CD1c-positive myeloid dendritic cell (primary cell): ENCODE data around the gene SSTR4.

Experiments
- DNase-seq: peaks from one replicate; pipeline ENCODE4 v3.0.0-alpha.2; 2016; ENCODE audit errors: extremely low spot score

SSTR4 gene

DNA sequence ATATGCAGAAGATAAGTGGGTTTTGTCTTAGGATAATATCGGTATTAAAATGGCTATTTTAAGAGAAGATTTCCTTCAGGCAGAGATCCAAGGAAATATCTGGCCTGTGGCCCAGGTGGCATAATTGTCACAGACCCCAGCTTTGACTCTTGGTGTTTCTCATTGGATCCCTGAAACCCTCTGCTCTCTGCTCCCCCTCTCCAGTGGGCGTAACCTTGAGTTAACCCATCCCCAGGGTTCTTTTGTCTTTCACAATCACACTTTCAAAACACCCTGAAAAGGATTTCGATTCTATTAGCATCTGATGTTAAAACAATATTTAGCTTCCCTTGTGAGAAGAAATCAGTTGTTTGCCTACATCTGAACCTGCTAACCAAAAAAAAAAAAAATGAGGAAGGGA, 7.2 kb downstream of the SSTR4 start:
- DNase-seq, result no peak

DNA sequence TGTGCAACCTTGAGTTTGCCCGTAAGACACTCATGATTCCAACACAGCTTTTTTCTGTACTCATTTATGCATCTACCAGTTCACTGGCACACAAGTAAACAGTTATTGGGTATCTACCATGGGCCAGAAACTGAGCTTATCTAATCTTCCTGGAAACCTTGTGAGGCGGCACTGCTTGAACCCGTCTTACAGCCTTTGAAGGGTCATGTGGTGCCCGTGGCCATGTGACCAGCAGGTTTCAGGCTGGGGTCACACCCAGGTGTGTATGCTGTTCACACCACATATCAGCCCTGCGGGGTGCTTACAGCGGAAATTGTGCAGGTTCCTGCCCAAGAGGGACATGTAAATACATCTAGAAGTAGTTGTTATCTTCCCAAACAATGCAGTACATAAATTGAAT, 8.3 kb downstream of the SSTR4 start:
- no peak for DNase-seq

DNA sequence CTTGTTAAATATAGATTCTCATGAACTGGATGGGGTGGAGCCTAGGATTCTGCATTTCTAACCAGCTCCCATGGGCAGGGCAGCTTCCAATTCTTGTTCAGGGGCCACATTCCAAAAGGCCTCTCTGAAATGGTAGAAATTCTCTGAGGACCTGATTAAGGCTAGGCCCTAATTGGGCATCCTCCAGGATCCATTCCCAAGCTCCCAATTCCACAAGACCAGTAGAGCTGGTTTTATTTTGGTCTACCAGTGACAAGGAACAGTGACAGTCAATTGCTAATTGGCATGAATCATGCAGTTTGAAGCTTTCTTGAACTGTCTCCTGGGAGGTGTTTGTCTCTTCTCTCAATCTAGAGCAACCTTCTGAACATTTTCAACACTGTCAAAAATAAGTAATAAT, 11.3 kb downstream of the SSTR4 start:
- DNase-seq, result no peak

DNA sequence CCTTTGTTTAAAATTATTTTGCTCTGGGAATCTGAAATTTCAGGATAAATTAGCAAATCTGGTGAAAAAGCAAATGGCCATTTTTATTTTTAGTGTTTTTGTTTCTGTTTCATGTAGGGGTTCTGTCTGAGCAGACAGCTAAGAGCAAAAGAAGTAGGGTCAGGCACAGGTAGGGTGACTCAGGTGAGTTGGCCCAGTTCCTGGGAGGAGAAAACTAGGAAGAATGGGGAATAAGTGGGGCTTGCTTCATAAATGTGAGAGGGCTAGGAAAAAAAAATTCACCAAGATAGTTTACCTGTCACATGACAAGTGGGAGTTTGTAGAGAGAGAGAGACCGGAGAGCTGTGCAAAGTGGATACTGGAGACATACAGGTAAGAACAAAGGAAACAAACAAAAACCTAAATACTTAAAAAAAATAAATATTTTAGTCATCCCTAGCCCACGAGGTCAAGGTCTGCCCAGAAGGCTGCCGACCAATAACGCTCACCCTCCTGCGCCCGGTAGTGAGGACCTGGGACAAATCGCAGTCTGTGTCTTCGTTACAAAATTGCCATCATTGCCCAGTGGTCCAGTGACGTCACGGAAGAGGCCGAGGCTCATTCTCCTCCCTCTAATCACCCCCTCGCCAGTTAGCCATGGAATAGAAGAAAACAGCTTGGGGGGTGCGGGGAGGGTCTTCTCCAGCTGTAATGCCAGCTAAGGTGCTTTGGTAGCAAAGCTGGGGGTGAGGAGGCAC, 12.1 kb downstream of the SSTR4 start:
- no peak for DNase-seq

DNA sequence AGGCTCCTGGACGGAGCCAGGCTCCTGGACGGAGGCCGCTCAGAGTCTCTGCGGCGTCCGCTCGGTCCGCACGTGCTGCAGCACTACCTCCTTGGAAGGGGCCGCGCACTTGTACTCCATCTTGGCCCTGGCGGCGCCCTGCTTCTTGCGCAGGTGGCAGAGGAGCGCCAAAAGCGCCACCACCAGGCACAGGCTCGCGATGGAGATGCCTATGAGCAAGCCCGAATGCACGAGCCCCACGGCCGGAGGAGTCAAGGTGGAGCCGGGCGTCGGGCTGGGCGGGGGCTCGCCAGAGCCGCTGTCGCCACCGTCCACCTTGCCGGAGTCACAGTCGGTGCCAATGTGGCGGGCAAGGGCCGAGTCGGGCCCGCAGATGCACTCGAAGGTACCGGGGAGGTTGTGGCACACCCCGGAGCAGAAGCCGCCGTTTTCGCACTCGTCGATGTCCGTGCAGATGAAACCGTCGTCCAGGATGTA, 12.7 kb downstream of the SSTR4 start:
- no peak for DNase-seq

DNA sequence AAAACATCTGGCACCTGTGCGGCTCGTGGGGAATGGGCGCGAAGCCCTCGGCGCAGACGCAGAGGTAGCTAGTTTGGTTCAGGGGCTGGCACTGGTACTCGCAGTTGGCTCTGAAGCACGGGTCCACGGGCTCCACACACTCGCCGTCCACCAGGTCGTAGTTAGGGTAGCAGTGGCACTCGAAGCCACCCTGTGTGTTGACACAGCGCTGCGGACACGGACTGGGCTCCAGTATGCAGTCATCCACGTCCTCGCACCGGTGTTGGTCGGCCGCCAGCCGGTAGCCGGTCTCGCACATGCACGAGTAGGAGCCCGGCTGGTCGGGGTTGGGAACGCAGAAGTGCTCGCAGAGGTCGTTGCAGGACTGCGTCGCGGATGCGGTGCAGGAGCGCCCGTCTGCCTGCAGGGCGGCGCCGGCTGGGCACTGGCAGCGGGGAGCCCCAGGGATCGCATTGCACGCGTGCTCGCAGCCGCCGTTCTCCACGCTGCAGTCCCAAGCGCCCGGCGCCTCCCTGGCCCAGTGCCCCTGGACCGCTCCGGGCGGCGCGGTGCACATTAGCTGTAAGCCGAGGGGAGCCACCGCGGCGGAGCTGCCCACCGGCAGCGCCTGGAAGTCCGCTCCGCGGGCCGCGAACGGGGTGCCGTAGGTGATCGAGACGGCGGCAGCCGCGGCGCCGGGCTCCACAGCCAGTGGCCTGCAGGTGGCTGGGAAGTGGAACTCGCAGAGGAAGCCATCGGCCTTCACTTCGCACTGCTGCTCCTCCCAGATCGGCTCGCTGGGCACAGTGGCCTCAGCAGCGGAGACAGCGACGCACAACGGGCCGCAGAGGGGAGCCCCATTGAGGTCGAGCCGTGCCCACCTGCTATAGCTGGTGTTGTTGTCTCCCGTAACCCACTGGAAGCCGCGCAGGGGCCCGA, 13.4 kb downstream of the SSTR4 start:
- peak; percentile 69 for DNase-seq

DNA sequence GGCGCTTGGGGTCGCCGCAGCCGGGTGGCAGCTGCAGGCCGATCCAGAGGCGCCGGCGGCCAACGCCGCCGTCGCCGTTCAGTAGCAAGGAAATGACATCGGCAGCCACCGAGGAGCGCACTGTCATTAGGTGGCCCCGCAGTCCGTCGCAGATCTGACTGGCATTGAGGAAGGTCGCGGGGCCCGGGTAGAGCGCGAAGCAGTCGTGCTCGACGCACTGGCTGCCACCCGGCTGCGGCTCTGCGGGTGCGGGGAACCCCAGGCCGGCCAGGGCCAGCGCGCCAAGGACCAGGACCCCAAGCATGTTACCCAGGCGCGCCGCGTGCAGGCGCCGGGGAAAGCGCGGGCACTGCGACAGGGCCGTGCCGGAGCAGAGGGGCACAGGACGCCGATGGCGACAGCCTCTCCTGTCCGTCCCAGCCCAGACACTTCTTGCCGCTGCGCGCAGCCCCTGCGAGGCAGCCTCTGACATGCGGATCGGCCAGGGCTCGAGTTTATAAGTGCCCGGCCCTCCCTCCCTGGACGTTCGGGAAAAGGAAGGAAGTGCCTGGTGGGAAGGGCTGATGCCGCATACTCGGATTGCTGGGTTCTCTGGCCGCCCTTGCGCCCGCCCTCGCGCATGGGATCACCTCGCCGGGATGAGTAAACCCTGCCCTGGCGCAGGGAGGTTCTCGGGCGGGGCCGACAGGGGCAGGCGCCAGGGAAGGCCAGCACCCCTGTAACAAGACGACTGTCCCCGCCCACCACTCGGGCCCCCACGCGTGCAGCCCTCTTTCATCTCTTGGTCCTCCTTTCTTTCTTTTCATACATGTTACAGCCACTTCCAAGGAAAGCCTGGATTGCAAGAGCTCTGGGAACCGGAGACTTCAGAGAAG, 14.3 kb downstream of the SSTR4 start, which contains the start of gene THBD:
Gene THBD (minus strand): TSS at position 472 of the 875 bp plus-strand sequence. CDS start 168 bp downstream, at position 304.
- peak; percentile 85 for DNase-seq

DNA sequence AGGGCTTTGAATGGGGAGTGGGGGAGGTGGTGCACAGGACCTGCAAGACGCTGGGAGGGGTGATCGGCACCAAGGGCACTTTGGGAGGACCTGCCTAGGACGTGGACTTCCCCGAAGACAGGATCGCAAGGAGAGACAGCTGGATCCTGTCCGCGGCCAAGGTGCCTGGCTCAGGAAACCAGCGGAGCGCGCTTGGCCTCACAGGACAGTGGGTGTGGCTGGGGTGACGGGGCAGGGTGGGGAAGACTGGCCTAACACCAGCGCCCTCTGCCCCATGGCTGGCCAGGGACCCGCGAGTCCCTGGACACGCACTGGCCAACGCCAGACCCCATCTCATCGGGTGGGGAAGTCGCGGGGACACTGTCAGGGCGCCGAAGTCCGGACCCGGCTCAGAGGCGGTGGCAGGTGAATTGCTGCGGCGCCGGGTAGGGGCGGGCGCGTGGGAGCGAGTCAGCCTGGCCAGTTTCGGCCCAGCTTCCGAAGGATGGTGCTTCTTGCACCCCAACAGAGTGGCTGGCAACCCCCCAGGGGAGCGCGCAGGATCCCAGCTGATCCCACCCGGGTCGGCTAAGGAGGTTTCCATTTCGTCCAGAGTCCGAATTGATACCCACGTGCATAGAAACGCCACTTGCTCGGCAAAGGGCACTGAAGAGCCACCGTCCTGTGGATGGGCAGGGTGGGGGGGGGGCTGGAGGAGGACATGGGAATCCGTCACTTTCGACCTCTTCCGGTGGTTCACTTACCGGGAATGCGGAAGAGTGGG, 15.1 kb downstream of the SSTR4 start:
- DNase-seq, result peak; percentile 56

DNA sequence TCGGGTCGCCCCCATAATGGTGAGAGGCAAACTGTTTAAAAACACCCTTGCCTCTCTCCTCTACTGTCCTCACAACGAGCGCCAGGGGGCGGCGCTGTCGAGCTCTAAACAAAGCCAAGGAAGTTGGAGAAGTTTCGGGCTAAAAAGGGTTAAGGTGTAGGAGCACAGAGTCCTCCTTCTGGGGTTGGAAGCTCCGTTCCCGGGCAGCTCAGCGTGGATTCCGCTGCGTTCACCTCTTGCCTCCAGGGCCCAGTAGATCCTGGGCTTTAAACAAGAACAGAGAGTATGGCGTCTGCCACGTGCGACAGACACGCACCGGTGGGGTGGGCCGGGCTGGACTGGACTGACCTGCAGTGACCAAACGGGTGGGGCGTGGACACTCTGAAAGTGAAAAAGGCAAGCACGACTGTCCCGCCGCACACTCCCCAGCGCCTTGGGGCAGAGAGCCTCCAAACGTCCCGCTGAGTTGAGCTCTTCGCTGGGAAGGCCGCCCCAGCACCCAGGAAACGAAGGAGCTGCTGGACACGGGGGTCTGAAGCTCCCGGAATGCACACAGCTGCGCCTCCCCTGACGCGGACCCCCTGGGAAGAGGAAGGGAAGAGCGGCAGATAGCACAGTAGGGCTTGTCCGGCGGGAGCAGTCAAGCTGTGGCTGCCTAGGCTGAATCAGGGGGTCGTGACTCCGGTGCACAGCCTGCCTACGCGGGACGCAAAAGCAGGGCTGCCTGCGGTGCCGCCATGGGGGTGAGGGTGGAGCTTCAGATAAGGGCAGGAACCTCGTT, 15.9 kb downstream of the SSTR4 start:
- peak; percentile 92 for DNase-seq

DNA sequence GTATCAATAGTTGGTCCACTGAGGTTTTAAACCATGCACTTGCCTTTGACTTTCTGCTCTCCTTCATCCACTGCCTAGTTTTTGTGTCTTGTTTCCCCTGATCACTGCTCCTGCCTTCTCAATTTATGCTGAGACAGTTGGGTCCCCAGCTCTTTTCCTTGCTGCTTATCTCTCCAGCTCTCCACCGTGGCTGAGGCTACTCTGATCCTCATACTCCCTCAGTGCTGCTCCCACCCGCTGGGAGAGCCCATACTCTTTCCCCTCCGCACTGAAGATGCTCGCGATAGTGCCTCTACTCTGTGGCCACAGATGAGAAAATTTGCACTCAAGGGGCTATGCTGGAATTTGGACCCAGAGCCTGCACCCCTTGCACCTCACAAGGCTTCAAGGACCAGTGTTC, 17.8 kb downstream of the SSTR4 start:
- DNase-seq, result no peak

DNA sequence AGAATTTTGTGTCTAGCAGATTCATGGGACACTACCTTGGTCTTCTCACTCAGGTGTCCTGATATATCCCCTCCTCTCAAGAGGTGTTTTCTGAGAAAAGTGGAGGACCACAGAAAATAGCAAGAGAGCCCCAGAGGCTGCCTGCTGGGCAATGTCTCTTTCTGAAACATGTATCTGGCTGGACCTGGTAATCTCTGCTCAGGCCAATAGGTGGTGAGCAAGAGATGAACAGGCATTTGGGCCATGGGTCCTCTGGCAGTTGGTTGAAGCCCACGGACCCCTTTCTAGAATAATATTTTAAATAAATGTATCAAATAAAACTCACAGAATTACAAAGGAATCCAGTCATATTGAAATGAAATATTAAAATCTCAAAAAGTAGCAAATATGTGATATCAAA, 23.1 kb downstream of the SSTR4 start:
- DNase-seq, result no peak

DNA sequence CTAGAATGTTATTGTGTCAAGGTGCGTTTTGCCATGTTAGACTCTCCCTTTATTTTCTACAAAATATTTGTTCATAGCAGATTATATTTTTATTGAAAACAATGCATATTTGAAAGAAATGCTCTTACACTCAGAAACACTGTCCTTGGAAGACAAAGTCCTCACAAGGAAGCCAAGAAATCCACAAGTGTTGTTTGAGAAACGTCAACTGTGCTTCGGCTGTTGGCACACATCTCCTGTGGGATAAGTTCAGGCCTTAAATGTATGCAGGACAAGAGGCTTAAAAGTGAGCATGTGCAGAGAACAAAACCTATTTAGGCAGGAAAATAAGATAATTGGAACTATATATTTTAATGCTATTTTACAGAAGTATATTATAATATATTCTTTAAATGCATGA, 23.9 kb downstream of the SSTR4 start:
- no peak for DNase-seq

DNA sequence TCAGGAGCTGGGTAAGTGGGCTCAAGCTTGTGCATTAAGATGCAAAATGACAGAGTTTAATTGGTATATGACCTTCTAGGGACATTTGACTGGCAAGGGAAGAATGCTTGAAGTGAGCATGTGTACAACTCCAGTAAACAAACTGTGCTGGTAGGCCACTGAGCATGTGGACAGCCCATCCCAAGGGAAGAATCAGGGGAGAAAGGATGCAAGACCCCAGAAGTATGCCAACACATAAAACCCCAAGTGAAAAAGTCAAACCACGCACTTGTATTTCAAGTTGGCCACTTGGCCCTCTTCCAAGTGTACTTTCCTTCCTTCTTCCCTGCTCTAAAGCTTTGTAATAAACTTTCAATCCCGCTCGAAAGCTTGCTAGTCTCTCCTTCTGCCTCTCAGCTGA, 24.7 kb downstream of the SSTR4 start:
- DNase-seq, result peak; percentile 28

DNA sequence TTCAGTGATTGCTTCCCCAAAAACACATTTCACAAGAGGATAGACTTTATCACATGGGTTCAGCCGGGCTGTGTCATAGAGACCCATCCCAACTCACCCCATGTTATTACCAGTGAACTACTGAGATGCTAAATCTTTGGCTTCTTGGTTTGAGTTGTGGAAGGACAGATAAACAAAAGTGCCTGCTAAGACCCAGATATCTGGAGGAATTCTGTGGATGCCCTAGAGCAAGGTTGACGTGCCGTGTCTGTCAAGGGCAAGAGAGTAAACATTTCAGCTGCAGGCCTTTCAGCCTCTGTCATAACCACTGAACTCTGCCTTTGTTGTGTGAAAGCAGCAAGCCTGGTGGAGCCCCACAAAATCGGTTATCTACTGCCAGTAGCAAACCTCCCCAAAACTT, 25.5 kb downstream of the SSTR4 start:
- DNase-seq, result no peak

DNA sequence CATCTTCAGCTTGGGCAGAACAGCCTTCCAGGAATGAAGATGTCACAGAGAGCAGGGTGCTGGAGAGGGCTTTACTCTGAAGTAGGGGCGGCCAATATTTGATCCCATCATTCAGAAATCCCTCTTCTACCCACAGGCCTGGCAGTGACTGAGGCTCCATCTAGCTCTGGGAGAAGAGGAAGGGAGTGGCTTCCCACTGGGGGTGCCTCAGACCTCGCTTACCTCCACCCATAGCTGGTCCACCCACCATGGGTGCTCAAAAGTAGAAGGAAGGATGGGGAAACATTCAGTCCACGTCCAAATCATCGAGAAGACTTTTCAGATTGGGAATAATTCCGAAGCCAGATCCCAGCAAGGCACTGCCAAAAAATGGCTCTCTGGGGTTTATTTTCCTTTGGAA, 26.1 kb downstream of the SSTR4 start:
- no peak for DNase-seq

DNA sequence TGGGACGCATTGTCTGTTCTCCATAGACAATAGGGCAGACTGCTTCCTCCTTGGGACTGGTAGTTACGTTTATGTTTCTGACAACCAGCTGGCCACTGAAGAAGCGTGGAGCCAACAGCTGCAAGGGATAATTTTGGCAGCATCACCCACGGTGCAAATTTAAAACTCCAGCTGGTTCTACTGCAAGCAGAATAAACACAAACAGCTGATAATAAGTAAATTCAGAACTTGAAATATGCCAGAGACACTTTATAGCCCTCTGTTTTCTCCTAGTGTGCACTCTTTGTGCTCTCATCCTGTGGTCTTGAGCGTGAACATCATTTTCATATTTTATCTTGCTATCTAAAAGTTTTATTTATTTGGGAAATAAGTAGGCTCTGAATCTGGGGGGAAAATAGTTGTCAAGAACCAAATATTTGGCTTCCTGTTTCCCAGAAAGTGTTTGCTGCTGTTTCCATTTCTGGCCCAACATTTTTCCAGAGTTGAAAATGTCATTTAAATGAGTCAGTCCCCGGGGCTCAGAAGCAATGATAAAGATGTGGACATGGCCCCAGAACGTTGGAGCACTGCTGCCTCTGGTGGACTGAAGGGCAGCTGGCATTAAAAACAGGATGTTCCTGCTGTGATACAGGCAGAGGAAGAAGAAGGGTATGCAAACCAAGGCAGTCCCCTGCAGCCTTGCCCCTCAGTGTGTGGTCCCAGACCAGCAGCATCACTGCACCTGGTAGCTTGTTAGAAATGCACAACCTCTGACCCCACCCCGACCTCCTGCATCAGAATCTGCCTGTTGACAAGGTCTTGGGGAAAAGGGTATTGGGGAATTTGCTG, 26.8 kb downstream of the SSTR4 start:
- peak; percentile 42 for DNase-seq

DNA sequence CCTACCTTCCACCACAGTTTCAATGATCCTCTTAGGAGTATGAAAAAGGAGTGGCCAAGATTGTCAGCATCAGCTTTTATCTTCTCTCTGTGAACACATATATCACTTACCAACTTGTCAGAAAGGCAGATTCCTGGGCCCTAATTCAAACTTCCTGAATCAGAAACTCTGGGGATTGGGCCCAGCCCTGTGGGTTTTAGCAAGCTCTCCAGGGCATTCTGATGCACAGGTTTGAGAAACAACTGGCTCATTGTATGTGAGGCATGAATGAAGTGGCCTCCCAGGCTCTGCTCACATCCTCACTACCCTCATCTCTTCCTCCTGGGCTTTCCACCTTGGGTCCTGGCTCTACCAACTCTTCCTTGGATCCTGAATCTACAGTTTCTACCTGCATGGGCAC, 27.5 kb downstream of the SSTR4 start:
- DNase-seq, result no peak

DNA sequence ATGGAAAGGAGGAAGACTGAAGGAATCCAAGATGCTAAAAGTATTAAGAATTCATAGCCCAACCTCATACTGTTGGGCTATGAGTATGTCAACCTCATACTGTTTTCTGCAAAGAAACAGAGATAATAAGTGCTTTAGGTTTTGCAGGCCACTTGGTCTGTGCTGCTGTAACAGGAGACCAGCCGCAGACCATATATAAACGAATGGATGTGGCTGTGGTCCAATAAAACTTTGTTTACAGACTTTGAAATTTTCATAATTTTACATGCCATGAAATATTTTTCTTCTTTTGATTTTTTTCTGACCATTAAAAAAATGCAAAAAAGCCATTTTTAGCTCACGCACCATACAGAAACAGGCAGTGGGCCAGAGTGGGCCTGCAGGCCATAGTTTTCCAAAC, 28.1 kb downstream of the SSTR4 start:
- no peak for DNase-seq

DNA sequence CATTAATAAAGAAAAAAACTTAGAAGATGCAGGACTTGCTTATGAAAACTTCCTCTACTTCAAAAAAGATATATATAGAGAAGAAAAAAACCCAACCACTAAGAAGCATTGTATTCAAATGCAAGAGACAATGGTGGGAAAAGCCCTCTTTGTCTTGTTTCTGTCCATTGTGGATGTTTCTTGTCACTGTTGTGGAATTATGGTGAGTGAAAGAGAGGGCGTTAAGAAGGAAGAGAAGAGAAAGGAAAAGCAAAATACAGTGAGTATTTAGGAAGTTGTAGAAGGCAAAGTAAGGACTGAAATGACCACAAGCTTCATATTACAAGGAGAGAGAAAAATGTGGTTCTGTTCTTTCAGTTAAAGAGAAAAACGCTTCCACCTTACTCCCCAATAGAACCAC, 28.5 kb downstream of the SSTR4 start:
- DNase-seq, result no peak
